Trophoblast cell (in vitro differentiated cells and primary cell): ENCODE results near the gene PCDHA4.
"Not testable (repeated sequence)": the region's sequence is repeated elsewhere in the genome, so short reads cannot be mapped to it uniquely, and the experiment has no call there.

Experiments used
- DNase-seq, 2 donors: peaks; one replicate each; pipeline ENCODE4 v3.0.0-alpha.2; 2016
- H2AFZ ChIP-seq: 2 replicates; pipeline ENCODE4 v1.6.1; 2013; ENCODE audit warnings: low read length, moderate library complexity, mild to moderate bottlenecking; ENCODE audit not compliant: insufficient read depth, poor library complexity
- H2AK5ac ChIP-seq: 2 replicates; pipeline ENCODE4 v1.6.1; 2013; ENCODE audit warnings: mild to moderate bottlenecking, low read length
- H2BK120ac ChIP-seq: 2 replicates; pipeline ENCODE4 v1.6.1; 2013; ENCODE audit warnings: low read length, mild to moderate bottlenecking, moderate library complexity; ENCODE audit not compliant: insufficient read depth, poor library complexity
- H2BK12ac ChIP-seq: 2 replicates; pipeline ENCODE4 v1.6.1; 2013; ENCODE audit warnings: mild to moderate bottlenecking, low read length, moderate library complexity
- H2BK5ac ChIP-seq: 2 replicates; pipeline ENCODE4 v1.6.1; 2013; ENCODE audit warnings: low read length, low read depth, moderate library complexity, mild to moderate bottlenecking; ENCODE audit not compliant: poor library complexity
- H3K14ac ChIP-seq: 2 replicates; pipeline ENCODE4 v1.6.1; 2013; ENCODE audit warnings: mild to moderate bottlenecking, low read length
- H3K18ac ChIP-seq: 2 replicates; pipeline ENCODE4 v1.6.1; 2013; ENCODE audit warnings: mild to moderate bottlenecking, low read length
- H3K23ac ChIP-seq: 2 replicates; pipeline ENCODE4 v1.6.1; 2013; ENCODE audit warnings: low read length
- H3K27ac ChIP-seq: 2 replicates; pipeline ENCODE4 v1.5.1; 2013; ENCODE audit warnings: low read depth, mild to moderate bottlenecking, inconsistent platforms, low read length, moderate library complexity
- H3K27me3 ChIP-seq: 2 replicates; pipeline ENCODE4 v1.6.1; 2013; ENCODE audit warnings: inconsistent platforms, mild to moderate bottlenecking, low read length, moderate library complexity; ENCODE audit not compliant: insufficient read depth
- H3K36me3 ChIP-seq, 2 experiments: 1 replicate in 1 of 2; 2 replicates in 1 of 2; pipeline ENCODE4 v1.6.1; 2013; ENCODE audit warnings: low read length in 2 of 2, mild to moderate bottlenecking in 2 of 2, moderate library complexity in 1 of 2; ENCODE audit not compliant: insufficient read depth in 2 of 2, control insufficient read depth in 1 of 2
- H3K4ac ChIP-seq: 2 replicates; pipeline ENCODE4 v1.6.1; 2013; ENCODE audit warnings: low read depth, mild to moderate bottlenecking, low read length, moderate library complexity
- H3K4me1 ChIP-seq, 2 experiments: 1 replicate in 1 of 2; 2 replicates in 1 of 2; pipeline ENCODE4 v1.6.1; 2013; ENCODE audit warnings: low read length in 2 of 2, mild to moderate bottlenecking in 2 of 2, moderate library complexity in 1 of 2; ENCODE audit not compliant: insufficient read depth in 2 of 2, control insufficient read depth in 1 of 2
- H3K4me2 ChIP-seq: 2 replicates; pipeline ENCODE4 v1.6.1; 2013; ENCODE audit warnings: inconsistent platforms, mild to moderate bottlenecking, low read length, moderate library complexity
- H3K4me3 ChIP-seq: 2 replicates; pipeline ENCODE4 v1.5.1; 2013; ENCODE audit warnings: mild to moderate bottlenecking, low read depth, low read length, inconsistent platforms
- H3K79me1 ChIP-seq: one replicate; pipeline ENCODE4 v1.6.1; 2013; ENCODE audit warnings: low read length
- H3K79me2 ChIP-seq: 2 replicates; pipeline ENCODE4 v1.6.1; 2013; ENCODE audit warnings: low read length, mild to moderate bottlenecking; ENCODE audit not compliant: control insufficient read depth, insufficient read depth, poor library complexity
- H3K9ac ChIP-seq: 2 replicates; pipeline ENCODE4 v1.6.1; 2013; ENCODE audit warnings: mild to moderate bottlenecking, low read length
- H3K9me3 ChIP-seq: 2 replicates; pipeline ENCODE4 v1.6.1; 2013; ENCODE audit warnings: low read depth, mild to moderate bottlenecking, control low read depth, inconsistent platforms, low read length; ENCODE audit not compliant: insufficient read depth
- H4K12ac ChIP-seq: 2 replicates; pipeline ENCODE4 v1.6.1; 2013; ENCODE audit warnings: low read depth, mild to moderate bottlenecking, low read length, moderate library complexity
- H4K8ac ChIP-seq: 2 replicates; pipeline ENCODE4 v1.6.1; 2013; ENCODE audit warnings: low read depth, mild to moderate bottlenecking, low read length, moderate library complexity
- H4K91ac ChIP-seq: one replicate; pipeline ENCODE4 v1.6.1; 2013; ENCODE audit warnings: low read depth, mild to moderate bottlenecking, low read length, moderate library complexity
- WGBS: extraction: QIAGEN DNeasy Blood & Tissue Kit; methylation state at CpG from one replicate; pipeline ENCODE4 v1.1.7; 2013; ENCODE audit warnings: missing lambda C conversion rate; ENCODE audit not compliant: insufficient read length, insufficient coverage; ENCODE audit errors: extremely low coverage; 5-methylcytosine and 5-hydroxymethylcytosine counted together

The PCDHA4 gene

DNA sequence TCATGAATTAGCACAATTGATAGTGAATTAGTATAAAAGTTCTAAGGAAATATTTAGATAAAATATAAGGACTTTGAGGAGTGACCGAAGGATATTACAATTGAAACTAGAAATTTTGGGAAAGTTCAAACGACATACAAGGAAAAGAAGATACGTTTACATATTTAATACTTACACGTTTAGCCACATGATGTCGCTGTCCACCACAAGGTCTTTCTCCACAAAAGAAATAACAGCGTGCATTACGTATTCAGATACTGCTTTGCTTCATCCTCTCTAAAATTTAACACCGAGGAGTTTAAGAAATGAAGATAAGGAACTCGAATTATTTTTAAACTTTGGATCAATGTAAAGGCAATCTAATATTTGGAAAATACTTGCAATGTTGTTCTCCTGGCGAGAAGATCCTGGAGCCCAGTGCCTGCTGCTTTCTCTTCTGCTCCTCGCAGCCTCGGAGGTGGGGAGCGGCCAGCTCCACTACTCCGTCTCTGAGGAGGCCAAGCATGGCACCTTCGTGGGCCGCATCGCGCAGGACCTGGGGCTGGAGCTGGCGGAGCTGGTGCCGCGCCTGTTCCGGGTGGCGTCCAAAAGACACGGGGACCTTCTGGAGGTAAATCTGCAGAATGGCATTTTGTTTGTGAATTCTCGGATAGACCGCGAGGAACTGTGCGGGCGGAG is 5.9 kb upstream of the PCDHA4 start, which contains the start of gene PCDHA3:
Gene PCDHA3, plus strand, starts transcription at position 242 of the 678 bp plus-strand sequence.
- WGBS: no CpG with 5 or more reads among the region's 29 CpGs
- Histone ChIP-seq H2BK120ac (no peak within 1 kb of the TSS), H3K9me3 (peaks cover 24% of the 10 kb centered on the region), H4K91ac (no peak within 1 kb of the TSS), H3K4me1 (no peaks in the 10 kb centered on the region), H3K18ac (no peak within 1 kb of the TSS), H2AK5ac (no peak within 1 kb of the TSS), H3K36me3 (peaks cover 2 to 10% of the 10 kb centered on the region in 2 experiments), H3K79me2 (no peaks in the 10 kb centered on the region), H4K12ac (no peak within 1 kb of the TSS), H3K27me3 (no peaks in the 10 kb centered on the region), H2AFZ (no peak within 1 kb of the TSS), H3K4me2 (no peak within 1 kb of the TSS), H3K4ac (no peak within 1 kb of the TSS), H3K9ac (no peak within 1 kb of the TSS), H3K79me1 (no peaks in the 10 kb centered on the region), H3K27ac (no peak within 1 kb of the TSS), H3K23ac (no peak within 1 kb of the TSS), H3K4me3 (no peak within 1 kb of the TSS), H4K8ac (no peak within 1 kb of the TSS), H2BK12ac (no peak within 1 kb of the TSS), H3K14ac (no peak within 1 kb of the TSS), H2BK5ac (no peak within 1 kb of the TSS)
- no peak for DNase-seq

GRCh38 chr5:140801494-140801841 is 5.4 kb upstream of the PCDHA4 start:
- Histone ChIP-seq H4K12ac (no peak overlapping the region), H3K9ac (no peak overlapping the region), H4K8ac (no peak overlapping the region), H3K18ac (no peak overlapping the region), H3K14ac (no peak overlapping the region), H2BK12ac (no peak overlapping the region), H2AFZ (no peak overlapping the region), H3K9me3 (peaks cover 21% of the 10 kb centered on the region), H3K27ac (no peak overlapping the region), H4K91ac (no peak overlapping the region), H3K23ac (no peak overlapping the region), H3K4me2 (no peak overlapping the region), H2BK5ac (no peak overlapping the region), H3K79me1 (no peaks in the 10 kb centered on the region), H3K79me2 (no peaks in the 10 kb centered on the region), H3K4me3 (no peak overlapping the region), H3K27me3 (no peaks in the 10 kb centered on the region), H2BK120ac (no peak overlapping the region), H3K4me1 (no peaks in the 10 kb centered on the region), H3K36me3 (peaks cover 1 to 9% of the 10 kb centered on the region in 2 experiments), H2AK5ac (no peak overlapping the region), H3K4ac (no peak overlapping the region)
- no CpG with 5 or more reads among the region's 16 CpGs for WGBS
- DNase-seq: no peak

DNA sequence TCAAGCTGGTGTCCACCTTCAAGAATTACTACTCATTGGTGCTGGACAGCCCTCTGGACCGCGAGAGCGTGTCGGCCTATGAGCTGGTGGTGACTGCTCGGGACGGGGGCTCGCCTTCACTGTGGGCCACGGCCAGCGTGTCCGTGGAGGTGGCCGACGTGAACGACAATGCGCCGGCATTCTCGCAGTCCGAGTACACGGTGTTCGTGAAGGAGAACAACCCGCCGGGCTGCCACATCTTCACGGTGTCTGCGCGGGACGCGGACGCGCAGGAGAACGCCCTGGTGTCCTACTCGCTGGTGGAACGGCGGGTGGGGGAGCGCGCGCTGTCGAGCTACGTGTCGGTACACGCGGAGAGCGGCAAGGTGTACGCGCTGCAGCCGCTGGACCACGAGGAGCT is 4.5 kb upstream of the PCDHA4 start:
- DNase-seq, H2BK5ac ChIP-seq, H2AFZ ChIP-seq, H2AK5ac ChIP-seq, H3K4me1 ChIP-seq, H4K12ac ChIP-seq, H2BK12ac ChIP-seq, H3K18ac ChIP-seq, H3K36me3 ChIP-seq, H3K79me2 ChIP-seq, H3K4ac ChIP-seq, H2BK120ac ChIP-seq, H3K9ac ChIP-seq, H4K91ac ChIP-seq, H3K4me2 ChIP-seq, H3K4me3 ChIP-seq, H3K14ac ChIP-seq, H4K8ac ChIP-seq, H3K79me1 ChIP-seq, H3K27ac ChIP-seq, H3K23ac ChIP-seq, H3K27me3 ChIP-seq: not testable (repeated sequence)
- no CpG with 5 or more reads among the region's 45 CpGs for WGBS
- peaks cover 15% of the 10 kb centered on the region for H3K9me3 ChIP-seq

DNA sequence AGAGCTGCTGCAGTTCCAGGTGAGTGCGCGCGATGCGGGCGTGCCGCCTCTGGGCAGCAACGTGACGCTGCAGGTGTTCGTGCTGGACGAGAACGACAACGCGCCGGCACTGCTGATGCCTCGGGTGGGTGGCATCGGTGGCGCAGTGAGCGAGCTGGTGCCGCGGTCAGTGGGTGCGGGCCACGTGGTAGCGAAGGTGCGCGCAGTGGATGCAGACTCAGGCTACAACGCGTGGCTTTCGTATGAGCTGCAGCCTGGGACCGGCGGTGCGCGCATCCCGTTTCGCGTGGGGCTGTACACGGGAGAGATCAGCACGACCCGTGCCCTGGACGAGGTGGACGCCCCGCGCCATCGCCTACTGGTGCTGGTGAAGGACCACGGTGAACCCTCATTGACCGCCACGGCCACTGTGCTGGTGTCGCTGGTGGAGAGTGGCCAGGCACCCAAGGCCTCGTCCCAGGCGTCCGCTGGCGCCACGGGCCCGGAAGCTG is 4.0 kb upstream of the PCDHA4 start:
- H3K9ac ChIP-seq: no peak overlapping the region
- no peak overlapping the region for H2BK120ac ChIP-seq
- no peaks in the 10 kb centered on the region for H3K4me1 ChIP-seq
- peaks cover 2% of the 10 kb centered on the region for H3K79me1 ChIP-seq
- WGBS: no CpG with 5 or more reads among the region's 53 CpGs
- H2BK5ac ChIP-seq: no peak overlapping the region
- no peak overlapping the region for H4K91ac ChIP-seq
- no peak overlapping the region for H2BK12ac ChIP-seq
- no peak overlapping the region for H3K27ac ChIP-seq
- H4K8ac ChIP-seq: no peak overlapping the region
- no peaks in the 10 kb centered on the region for H3K79me2 ChIP-seq
- H3K27me3 ChIP-seq: no peaks in the 10 kb centered on the region
- no peak overlapping the region for H3K18ac ChIP-seq
- no peak overlapping the region for H3K14ac ChIP-seq
- DNase-seq: no peak
- H2AK5ac ChIP-seq: no peak overlapping the region
- peaks cover 15% of the 10 kb centered on the region for H3K9me3 ChIP-seq
- peak overlapping the region; percentile 6 for H3K4me3 ChIP-seq
- H2AFZ ChIP-seq: no peak overlapping the region
- no peak overlapping the region for H4K12ac ChIP-seq
- no peak overlapping the region for H3K4ac ChIP-seq
- peaks cover 0 to 6% of the 10 kb centered on the region in 2 experiments for H3K36me3 ChIP-seq
- no peak overlapping the region for H3K23ac ChIP-seq
- H3K4me2 ChIP-seq: no peak overlapping the region
